ENCODE results near the gene ARL4A. TPM values are rescaled to one million over a fixed set of nuclear protein-coding genes. Genes with fewer than 3 reads are reported as not detected.

Gene ARL4A
- total and polyA plus RNA-seq, 10 of the 15 experiments (the other 5 are each of a cell fraction or from before 2014, with no cell fraction given): 0.35 to 4.6 (median 2.7) TPM

- FAIRE-seq: no peak
- ChIA-PET RAD21 (ENCODE audit: unreplicated experiment) (no interaction called here), SMC1A (ENCODE audit: uncharacterized antibody, unreplicated experiment) (interaction anchor here (0.9 kb wide), 1 partner anchor 10 kb away, joined by 3 read pairs; no protein-coding TSS in a partner anchor), CTCF (no interaction called here), POLR2A (no interaction called here)
- H3K4me1 ChIP-seq (ENCODE audit: control insufficient read depth, insufficient read depth, low read length): peaks cover 4% of the 10 kb centered on the region; the same call in 1 of the 2 replicates
- H3K36me3 ChIP-seq (ENCODE audit: control insufficient read depth in 2 of 2, insufficient read depth in 2 of 2, low read length in 1 of 2): no peaks in the 10 kb centered on the region
- TF ChIP-seq YBX1 (IDR thresholded peaks at IDR 0.05) (no peak), RELB (IDR thresholded peaks at IDR 0.05; ENCODE audit: low read depth) (no peak), FOXK2 (IDR thresholded peaks at IDR 0.05) (no peak)
- DNase-seq (ENCODE audit: low read depth, low spot score): no peak
- WGBS (ENCODE audit: insufficient coverage, insufficient replicate concordance, low lambda C conversion rate, missing lambda C conversion rate): 37% methylated on average over 19 of the region's 19 CpGs
- in situ Hi-C loops (cut with MboI) (no loop called here), intact Hi-C loops (cut with micrococcal nuclease; ENCODE audit: unreplicated experiment) (loop anchor here (5.0 kb wide), 1 partner anchor 47 kb away; no protein-coding TSS in a partner anchor)
- H3K4me2 ChIP-seq (ENCODE audit: control insufficient read depth, insufficient read depth): no peak overlapping the region
- H3K79me2 ChIP-seq (ENCODE audit: control insufficient read depth, insufficient read depth, low read length): no peaks in the 10 kb centered on the region
- no peaks in the 10 kb centered on the region for H3K27me3 ChIP-seq (replicated peaks in 1 of 2; ENCODE audit: control insufficient read depth in 2 of 2, insufficient read depth in 2 of 2, low read length in 1 of 2)
- no peak overlapping the region for H2AFZ ChIP-seq (ENCODE audit: control insufficient read depth, low read depth, low read length)
- no peak for ATAC-seq
- no peak overlapping the region for H3K9ac ChIP-seq (ENCODE audit: control insufficient read depth, insufficient read depth, low read length)
- H3K9me3 ChIP-seq (replicated peaks; ENCODE audit: control insufficient read depth, insufficient read depth, low read length): no peaks in the 10 kb centered on the region; the same call in 2 of the 3 replicates
- no peak overlapping the region for H3K27ac ChIP-seq (ENCODE audit: control insufficient read depth, insufficient read depth)
- BruUV-seq (replicated peaks): no TSS peak
- no peak overlapping the region for H3K4me3 ChIP-seq
- H4K20me1 ChIP-seq (ENCODE audit: control insufficient read depth, insufficient read depth): no peaks in the 10 kb centered on the region
These were observed 2.7 kb upstream of the ARL4A start for GRCh38 chr7:12684733-12685132.

GRCh38 chr7:12685550-12685949 lies 1.9 kb upstream of the ARL4A start:
- intact Hi-C loops (cut with micrococcal nuclease; ENCODE audit: unreplicated experiment): loop anchor here (5.0 kb wide), 1 partner anchor 48 kb away; no protein-coding TSS in a partner anchor
- H3K9me3 ChIP-seq (replicated peaks; ENCODE audit: control insufficient read depth, insufficient read depth, low read length): no peaks in the 10 kb centered on the region; the same call in 2 of the 3 replicates
- no peak for FAIRE-seq
- RAD21 ChIA-PET (ENCODE audit: unreplicated experiment): no interaction called here
- no peaks in the 10 kb centered on the region for H4K20me1 ChIP-seq (ENCODE audit: control insufficient read depth, insufficient read depth)
- H3K4me3 ChIP-seq: no peak overlapping the region
- no peaks in the 10 kb centered on the region for H3K36me3 ChIP-seq (ENCODE audit: control insufficient read depth in 2 of 2, insufficient read depth in 2 of 2, low read length in 1 of 2)
- no peak overlapping the region for H3K9ac ChIP-seq (ENCODE audit: control insufficient read depth, insufficient read depth, low read length)
- 76% methylated on average over 13 of the region's 13 CpGs for WGBS (ENCODE audit: insufficient coverage, insufficient replicate concordance, low lambda C conversion rate, missing lambda C conversion rate)
- peaks cover 4% of the 10 kb centered on the region; the same call in 1 of the 2 replicates for H3K4me1 ChIP-seq (ENCODE audit: control insufficient read depth, insufficient read depth, low read length)
- no peaks in the 10 kb centered on the region for H3K79me2 ChIP-seq (ENCODE audit: control insufficient read depth, insufficient read depth, low read length)
- H3K4me2 ChIP-seq (ENCODE audit: control insufficient read depth, insufficient read depth): no peak overlapping the region
- in situ Hi-C loops (cut with MboI): no loop called here
- no peaks in the 10 kb centered on the region for H3K27me3 ChIP-seq (replicated peaks in 1 of 2; ENCODE audit: control insufficient read depth in 2 of 2, insufficient read depth in 2 of 2, low read length in 1 of 2)
- H2AFZ ChIP-seq (ENCODE audit: control insufficient read depth, low read depth, low read length): no peak overlapping the region
- ATAC-seq: no peak
- DNase-seq (ENCODE audit: low read depth, low spot score): no peak
- POLR2A ChIA-PET: no interaction called here
- CTCF ChIA-PET: no interaction called here
- H3K27ac ChIP-seq (ENCODE audit: control insufficient read depth, insufficient read depth): no peak overlapping the region
- SMC1A ChIA-PET (ENCODE audit: uncharacterized antibody, unreplicated experiment): no interaction called here
- no TSS peak for BruUV-seq (replicated peaks)
- no peak for TF ChIP-seq NFXL1 (IDR thresholded peaks at IDR 0.05; ENCODE audit: borderline replicate concordance)
- no peak for TF ChIP-seq USF2 (IDR thresholded peaks at IDR 0.05; ENCODE audit: borderline replicate concordance, low read depth, low read length)
- no peak for TF ChIP-seq EZH2 (IDR thresholded peaks at IDR 0.05; ENCODE audit: borderline replicate concordance, control insufficient read depth, low read depth, low read length)
- no peak for TF ChIP-seq BRCA1 (IDR thresholded peaks at IDR 0.05; ENCODE audit: low read depth, low read length)
- no peak for TF ChIP-seq SP1 (IDR thresholded peaks at IDR 0.05; ENCODE audit: low read depth, low read length)
- TF ChIP-seq TBL1XR1 (IDR thresholded peaks at IDR 0.05; ENCODE audit: low read depth, low read length): no peak
- TF ChIP-seq BCL3 (IDR thresholded peaks at IDR 0.05; ENCODE audit: borderline replicate concordance, insufficient read depth, low read depth, low read length, poor library complexity, severe bottlenecking): no peak
- no peak for TF ChIP-seq LARP7 (IDR thresholded peaks at IDR 0.05)
- no peak for TF ChIP-seq CHD2 (IDR thresholded peaks at IDR 0.05; ENCODE audit: borderline replicate concordance, low read depth, low read length)
- no peak for TF ChIP-seq RELB (IDR thresholded peaks at IDR 0.05; ENCODE audit: low read depth)
